SU-DHL-6 (cell line): Measurements from ENCODE around the gene ANKRD36C.
"Not testable (repeated sequence)": the region's sequence is repeated elsewhere in the genome, so short reads cannot be mapped to it uniquely, and the experiment has no call there.

Experiments used
- EZH2phosphoT487 ChIP-seq: fragments of 200-600 bp; sonication (generic), shearing (Covaris generic); conservative IDR thresholded peaks from 2 replicates; pipeline ENCODE4 v1.6.1; 2018; ENCODE audit warnings: mild to moderate bottlenecking, antibody characterized with exemption, low read length, moderate library complexity, mixed read lengths
- TF ChIP-seq, protein P1 (sequence below): fragments of 200-600 bp; sonication (generic); IDR thresholded peaks from one replicate; pipeline ENCODE4 v1.5.1; 2017; ENCODE audit warnings: antibody characterized with exemption, mild to moderate bottlenecking, low read length, moderate library complexity; ENCODE audit not compliant: insufficient read depth, poor library complexity, severe bottlenecking

DNA sequence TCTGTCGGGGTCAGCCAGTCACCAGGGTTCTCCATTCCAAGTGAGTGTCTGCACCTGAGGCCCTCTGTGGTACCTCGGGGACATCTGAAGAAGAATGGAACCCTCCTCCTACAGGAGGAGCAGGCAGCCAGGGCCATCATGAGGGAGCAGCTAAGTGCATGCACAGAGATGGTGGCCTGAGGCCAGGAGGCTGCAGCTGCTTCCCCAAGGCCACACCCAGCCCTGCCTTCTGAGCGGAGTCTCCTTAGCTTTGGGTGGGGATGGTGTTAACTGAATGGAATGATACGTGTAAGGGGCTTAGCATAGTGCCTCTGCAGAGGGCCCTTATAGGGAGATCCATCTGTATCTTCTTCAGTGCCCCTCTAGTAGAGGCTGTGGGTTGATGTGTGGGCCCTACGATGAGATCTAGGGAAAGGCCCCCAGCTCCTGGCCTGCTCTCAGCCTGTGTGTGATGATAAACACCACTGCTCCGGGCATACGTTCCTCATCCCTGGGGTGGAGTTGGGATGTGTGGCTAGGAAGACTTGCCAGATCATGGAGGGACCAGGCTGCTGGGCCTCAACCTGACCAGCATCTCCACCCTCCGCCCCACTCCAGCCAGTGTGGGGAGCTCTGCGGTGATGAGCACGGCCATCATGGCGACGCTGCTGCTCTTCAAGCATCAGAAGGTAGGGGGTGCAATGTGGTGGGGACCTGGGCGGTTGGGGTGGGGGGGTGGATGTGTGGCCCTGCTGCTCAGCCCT, 192.3 kb downstream of the ANKRD36C start:
- TF ChIP-seq, protein P1, sequence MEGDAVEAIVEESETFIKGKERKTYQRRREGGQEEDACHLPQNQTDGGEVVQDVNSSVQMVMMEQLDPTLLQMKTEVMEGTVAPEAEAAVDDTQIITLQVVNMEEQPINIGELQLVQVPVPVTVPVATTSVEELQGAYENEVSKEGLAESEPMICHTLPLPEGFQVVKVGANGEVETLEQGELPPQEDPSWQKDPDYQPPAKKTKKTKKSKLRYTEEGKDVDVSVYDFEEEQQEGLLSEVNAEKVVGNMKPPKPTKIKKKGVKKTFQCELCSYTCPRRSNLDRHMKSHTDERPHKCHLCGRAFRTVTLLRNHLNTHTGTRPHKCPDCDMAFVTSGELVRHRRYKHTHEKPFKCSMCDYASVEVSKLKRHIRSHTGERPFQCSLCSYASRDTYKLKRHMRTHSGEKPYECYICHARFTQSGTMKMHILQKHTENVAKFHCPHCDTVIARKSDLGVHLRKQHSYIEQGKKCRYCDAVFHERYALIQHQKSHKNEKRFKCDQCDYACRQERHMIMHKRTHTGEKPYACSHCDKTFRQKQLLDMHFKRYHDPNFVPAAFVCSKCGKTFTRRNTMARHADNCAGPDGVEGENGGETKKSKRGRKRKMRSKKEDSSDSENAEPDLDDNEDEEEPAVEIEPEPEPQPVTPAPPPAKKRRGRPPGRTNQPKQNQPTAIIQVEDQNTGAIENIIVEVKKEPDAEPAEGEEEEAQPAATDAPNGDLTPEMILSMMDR, result not testable (repeated sequence)
- TF ChIP-seq EZH2phosphoT487, result not testable (repeated sequence)
